GM23338 (cell line): ENCODE measurements around the gene ERVH48-1. TPM values are rescaled to one million over a fixed set of nuclear protein-coding genes. Genes with fewer than 3 reads are reported as not detected.

Experiments
- ATAC-seq: fragments of 200-7000 bp; cut with Tn5 transposase; 3 replicates; pipeline ENCODE4 v1.9.1; 2020
- DNase-seq: peaks from one replicate; pipeline ENCODE4 v3.0.0-alpha.2; 2015; ENCODE audit warnings: low spot score
- H2AFZ ChIP-seq: fragments of 200-600 bp; sonication (generic); 2 replicates; pipeline ENCODE4 v1.8.0; 2016; ENCODE audit warnings: antibody characterized with exemption, mild to moderate bottlenecking, moderate library complexity
- H3F3A ChIP-seq: fragments of 200-600 bp; sonication (generic); replicated peaks from 2 replicates; pipeline ENCODE4 v1.8.0; 2017; ENCODE audit warnings: antibody characterized with exemption, mixed run types, low read depth
- H3K27ac ChIP-seq: fragments of 200-600 bp; sonication (generic); 2 replicates; pipeline ENCODE4 v1.6.1; 2016; ENCODE audit warnings: low read depth
- H3K27me3 ChIP-seq: fragments of 200-600 bp; sonication (generic); 2 replicates; pipeline ENCODE4 v1.8.0; 2016; ENCODE audit warnings: mild to moderate bottlenecking, mixed run types, moderate library complexity; ENCODE audit not compliant: insufficient read depth
- H3K36me3 ChIP-seq: fragments of 200-600 bp; sonication (generic); 2 replicates; pipeline ENCODE4 v1.8.0; 2016; ENCODE audit warnings: mild to moderate bottlenecking; ENCODE audit not compliant: insufficient read depth
- H3K4me1 ChIP-seq: fragments of 200-600 bp; sonication (generic); 2 replicates; pipeline ENCODE4 v1.8.0; 2016; ENCODE audit warnings: mild to moderate bottlenecking, moderate library complexity; ENCODE audit not compliant: insufficient read depth
- H3K4me2 ChIP-seq: fragments of 200-600 bp; sonication (generic); 2 replicates; pipeline ENCODE4 v1.7.1; 2017; ENCODE audit warnings: mixed run types
- H3K4me3 ChIP-seq: fragments of 200-600 bp; sonication (generic); 2 replicates; pipeline ENCODE4 v1.6.1; 2016; ENCODE audit warnings: mixed run types
- H3K79me2 ChIP-seq: fragments of 200-600 bp; sonication (generic); replicated peaks from 2 replicates; pipeline ENCODE4 v1.8.0; 2017; ENCODE audit warnings: mild to moderate bottlenecking; ENCODE audit not compliant: insufficient read depth
- H3K9me2 ChIP-seq: fragments of 200-600 bp; sonication (generic); 2 replicates; pipeline ENCODE4 v1.8.0; 2017; ENCODE audit not compliant: insufficient read depth
- H4K20me1 ChIP-seq: fragments of 200-600 bp; sonication (generic); replicated peaks from 2 replicates; pipeline ENCODE4 v1.8.0; 2017; ENCODE audit warnings: mild to moderate bottlenecking; ENCODE audit not compliant: insufficient read depth
- H3K27ac Mint-ChIP-seq: 2 replicates; pipeline ENCODE4 v1.8.0; 2020; ENCODE audit warnings: inconsistent platforms, mild to moderate bottlenecking, moderate library complexity, mixed read lengths
- H3K27me3 Mint-ChIP-seq: 3 replicates; pipeline ENCODE4 v1.8.0; 2022; ENCODE audit warnings: low read depth, mild to moderate bottlenecking, moderate library complexity, mixed read lengths, inconsistent platforms; ENCODE audit not compliant: insufficient read depth, poor library complexity
- H3K36me3 Mint-ChIP-seq: 3 replicates; pipeline ENCODE4 v1.8.0; 2021; ENCODE audit warnings: low read depth, mild to moderate bottlenecking, inconsistent platforms, moderate library complexity, mixed read lengths
- H3K4me1 Mint-ChIP-seq: 3 replicates; pipeline ENCODE4 v1.8.0; 2020; ENCODE audit warnings: mild to moderate bottlenecking, inconsistent platforms, mixed read lengths
- H3K4me3 Mint-ChIP-seq: 3 replicates; pipeline ENCODE4 v1.8.0; 2021; ENCODE audit warnings: moderate library complexity, mild to moderate bottlenecking, inconsistent platforms, mixed read lengths
- H3K9me3 Mint-ChIP-seq: 3 replicates; pipeline ENCODE4 v1.8.0; 2020; ENCODE audit warnings: moderate library complexity, mild to moderate bottlenecking, inconsistent platforms, mixed read lengths
- CREB1 ChIP-seq: fragments of 250-450 bp; sonication (Bioruptor Pico); IDR thresholded peaks from 2 replicates; pipeline ENCODE4 v1.5.0; 2020; ENCODE audit warnings: low read depth, mild to moderate bottlenecking, moderate library complexity
- CTCF ChIP-seq, 2 experiments: fragments of 200-600 bp in 1 of 2; sonication (generic) in 1 of 2; conservative IDR thresholded peaks; 2 replicates each; pipeline versions ENCODE4 v1.5.1 to v1.6.1; 2016 to 2017; ENCODE audit warnings: antibody characterized with exemption in 2 of 2, low read depth in 2 of 2, mild to moderate bottlenecking in 2 of 2, moderate library complexity in 1 of 2
- ETS1 ChIP-seq: IDR thresholded peaks from 2 replicates; pipeline ENCODE4 v1.6.1; 2016; ENCODE audit warnings: antibody characterized with exemption
- EZH2 ChIP-seq: fragments of 200-600 bp; sonication (generic); IDR thresholded peaks from one replicate; pipeline ENCODE4 v1.8.0; 2017; ENCODE audit warnings: antibody characterized with exemption, mild to moderate bottlenecking, low read depth; ENCODE audit not compliant: unreplicated experiment
- EZH2phosphoT487 ChIP-seq: fragments of 200-600 bp; sonication (generic); IDR thresholded peaks from one replicate; pipeline ENCODE4 v1.8.1; 2018; ENCODE audit warnings: antibody characterized with exemption; ENCODE audit not compliant: unreplicated experiment
- JUNB ChIP-seq: IDR thresholded peaks from one replicate; pipeline ENCODE4 v1.6.1; 2016; ENCODE audit warnings: antibody characterized with exemption; ENCODE audit not compliant: unreplicated experiment
- NANOG ChIP-seq: IDR thresholded peaks from 2 replicates; pipeline ENCODE4 v1.6.1; 2016; ENCODE audit warnings: antibody characterized with exemption, borderline replicate concordance
- POLR2AphosphoS5 ChIP-seq: IDR thresholded peaks from 2 replicates; pipeline ENCODE4 v1.6.1; 2016; ENCODE audit warnings: antibody characterized with exemption, low read depth
- REST ChIP-seq: IDR thresholded peaks from one replicate; pipeline ENCODE4 v1.6.1; 2018; ENCODE audit warnings: antibody characterized with exemption; ENCODE audit not compliant: unreplicated experiment
- STAT1 ChIP-seq: IDR thresholded peaks from one replicate; pipeline ENCODE4 v1.6.1; 2016; ENCODE audit warnings: antibody characterized with exemption; ENCODE audit not compliant: unreplicated experiment
- ZNF114 ChIP-seq: fragments of 250-450 bp; sonication (Bioruptor Pico); IDR thresholded peaks from 2 replicates; pipeline ENCODE4 v1.5.0; 2020; ENCODE audit warnings: mild to moderate bottlenecking, moderate library complexity
- ZNF331 ChIP-seq: fragments of 250-450 bp; sonication (Bioruptor Pico); IDR thresholded peaks from 2 replicates; pipeline ENCODE4 v1.5.0; 2020; ENCODE audit warnings: low read depth, mild to moderate bottlenecking, moderate library complexity
- long read RNA-seq: library from polyadenylated mRNA; unstranded; transcript quantifications from one replicate; pipeline ENCODE4 v2.0.0, GENCODE V29; 2020; ENCODE audit not compliant: unreplicated experiment
- polyA plus RNA-seq: library from polyadenylated mRNA; unstranded; fragments of >200 nt; fragmentation: Nextera tagmentation; extraction: Ambion mirVana; gene quantifications from 2 replicates; pipeline ENCODE4 v1.2.1, GENCODE V29; 2016
- total RNA-seq: library from RNA; depleted of rRNA; stranded (reverse); fragments of >200 nt; shearing (Covaris generic); gene quantifications from 2 replicates; pipeline ENCODE4 v1.2.3, GENCODE V29; 2014; rRNA removed

The ERVH48-1 gene
- 37.0 and 44.2 TPM in 2 replicates for total RNA-seq
- polyA plus RNA-seq: 31.7 and 34.1 TPM in 2 replicates
- long read RNA-seq, partial matches to known transcripts: 0 of 2 reads
- long read RNA-seq, other reads (novel, unspliced or antisense): 0 of 2 reads

- H3K79me2 ChIP-seq: peaks cover 6% of the 10 kb centered on the region
- TF ChIP-seq POLR2AphosphoS5 (peak; percentile 33), CTCF (conservative IDR thresholded peaks at IDR 0.05; ENCODE audit: low read depth in 2 of 2) (no peak)
- H3K27ac Mint-ChIP-seq: peak within 1 kb of the TSS; percentile 96
- peaks cover 9% of the 10 kb centered on the region for H3K36me3 Mint-ChIP-seq
- peaks cover 32% of the 10 kb centered on the region for H3K4me1 ChIP-seq
- no peaks in the 10 kb centered on the region for H3K9me2 ChIP-seq
- ATAC-seq (peak; percentile 13; the same call in 2 of the 3 replicates), DNase-seq (peak; percentile 71)
- no peaks in the 10 kb centered on the region; the same call in 2 of the 3 replicates for H3K9me3 Mint-ChIP-seq
- peak within 1 kb of the TSS; percentile 98 for H3K27ac ChIP-seq
- no peak within 1 kb of the TSS for H2AFZ ChIP-seq
- no peaks in the 10 kb centered on the region for H4K20me1 ChIP-seq
- no peaks in the 10 kb centered on the region for H3K27me3 ChIP-seq
- H3F3A ChIP-seq: peaks cover 7% of the 10 kb centered on the region; the same call in 1 of the 2 replicates
- H3K27me3 Mint-ChIP-seq: peaks cover 14% of the 10 kb centered on the region
- peak within 1 kb of the TSS; percentile 15 for H3K4me3 ChIP-seq
- peak within 1 kb of the TSS; percentile 46; the same call in 2 of the 3 replicates for H3K4me3 Mint-ChIP-seq
- peak within 1 kb of the TSS; percentile 66 for H3K4me2 ChIP-seq
- no peaks in the 10 kb centered on the region for H3K36me3 ChIP-seq
- peaks cover 37% of the 10 kb centered on the region for H3K4me1 Mint-ChIP-seq
These were observed at the start of gene ERVH48-1 for GRCh38 chr21:42925114-42925926. Gene ERVH48-1 (minus strand): TSS chr21:42925630. CDS start chr21:42919006, 6,624 bp downstream.

- Histone ChIP-seq H2AFZ (0 out of 2 replicates have a peak within 1 kb of the TSS, but pooled peaks have one; percentile 72), H3K27ac (peak within 1 kb of the TSS; percentile 96), H3F3A (peaks cover 12% of the 10 kb centered on the region; the same call in 1 of the 2 replicates), H3K27me3 (no peaks in the 10 kb centered on the region), H3K9me2 (peaks cover 3% of the 10 kb centered on the region; the same call in 1 of the 2 replicates), H3K4me3 (peak within 1 kb of the TSS; percentile 83), H3K79me2 (peaks cover 41% of the 10 kb centered on the region), H3K4me2 (peak within 1 kb of the TSS; percentile 85), H3K36me3 (peaks cover 17% of the 10 kb centered on the region), H4K20me1 (no peaks in the 10 kb centered on the region), H3K4me1 (peaks cover 45% of the 10 kb centered on the region)
- peak within 1 kb of the TSS; percentile 86 for H3K4me3 Mint-ChIP-seq
- peak; percentile 83 for ATAC-seq
- peak within 1 kb of the TSS; percentile 91 for H3K27ac Mint-ChIP-seq
- H3K27me3 Mint-ChIP-seq: peaks cover 23% of the 10 kb centered on the region
- H3K36me3 Mint-ChIP-seq: peaks cover 34% of the 10 kb centered on the region
- H3K9me3 Mint-ChIP-seq: peaks cover 19% of the 10 kb centered on the region
- peak; percentile 100 for DNase-seq
- peaks cover 52% of the 10 kb centered on the region for H3K4me1 Mint-ChIP-seq
- TF ChIP-seq ZNF331 (CRISPR knock-in tag) (no peak), ETS1 (no peak), EZH2 (no peak), JUNB (no peak), REST (no peak), CREB1 (peak; percentile 97), ZNF114 (CRISPR knock-in tag) (no peak), NANOG (no peak), STAT1 (no peak), POLR2AphosphoS5 (0 out of 2 replicates have a peak, but pooled peaks have one; percentile 6), EZH2phosphoT487 (no peak)
These were observed 48.8 kb upstream of the ERVH48-1 start, which contains the start of gene PKNOX1 for GRCh38 chr21:42973991-42974831. Gene PKNOX1 (plus strand): TSS chr21:42974562. CDS start chr21:43004382, 29,820 bp downstream.
